Suprapubic skin (tissue), 4 donors: ENCODE results near the gene PHYKPL. TPM values are rescaled to one million over a fixed set of nuclear protein-coding genes. Genes with fewer than 3 reads are reported as not detected.

ENCODE experiments used
- DNase-seq, 2 donors: peaks; one replicate each; pipeline ENCODE4 v3.0.0-alpha.2; 2019; ENCODE audit warnings: low spot score in 2 of 2
- H3K27ac ChIP-seq: fragments of 200-600 bp; sonication (generic); one replicate; pipeline ENCODE4 v1.5.1; 2019
- H3K27me3 ChIP-seq: fragments of 200-600 bp; sonication (generic); one replicate; pipeline ENCODE4 v1.5.1; 2019
- H3K36me3 ChIP-seq: fragments of 200-600 bp; sonication (generic); one replicate; pipeline ENCODE4 v1.5.1; 2019
- H3K4me1 ChIP-seq: fragments of 200-600 bp; sonication (generic); one replicate; pipeline ENCODE4 v1.5.1; 2019
- H3K4me3 ChIP-seq: fragments of 200-600 bp; sonication (generic); one replicate; pipeline ENCODE4 v1.5.1; 2019; ENCODE audit warnings: mild to moderate bottlenecking
- H3K9me3 ChIP-seq: fragments of 200-600 bp; sonication (generic); one replicate; pipeline ENCODE4 v1.5.1; 2019
- EP300 ChIP-seq: sonication (generic); formaldehyde crosslinking; IDR thresholded peaks from one replicate; pipeline ENCODE4 v1.6.1; 2017; ENCODE audit warnings: antibody characterized with exemption
- POLR2A ChIP-seq, 2 donors: fragments of 450-650 bp; IDR thresholded peaks; one replicate each; pipeline ENCODE4 v1.6.1; 2017; ENCODE audit warnings: antibody characterized with exemption in 2 of 2, mild to moderate bottlenecking in 2 of 2, moderate library complexity in 2 of 2
- POLR2AphosphoS5 ChIP-seq, 3 donors: sonication (generic); formaldehyde crosslinking; IDR thresholded peaks; one replicate each; pipeline ENCODE4 v1.6.1; 2017; ENCODE audit warnings: antibody characterized with exemption in 3 of 3
- WGBS: methylation state at CpG from one replicate; pipeline ENCODE4 v1.1.5; 2018; 5-methylcytosine and 5-hydroxymethylcytosine counted together
- total RNA-seq, 4 donors: library from RNA; depleted of rRNA; stranded (reverse); fragments of >200 nt; gene quantifications; one replicate each; pipeline ENCODE4 v1.1.0, GENCODE V29; 2016
- TF ChIP-seq, protein P1 (sequence below), 2 donors: fragments of 200-600 bp in 1 of 2; fragments of 450-650 bp in 1 of 2; sonication (generic) in 1 of 2; IDR thresholded peaks; one replicate each; pipeline ENCODE4 v1.5.1; 2016 to 2019; ENCODE audit warnings: antibody characterized with exemption in 2 of 2, mild to moderate bottlenecking in 1 of 2, moderate library complexity in 1 of 2

The PHYKPL gene
- total RNA-seq, 4 donors from 2014 or later, result 27.1 to 50.5 (median 35.7) TPM

DNA sequence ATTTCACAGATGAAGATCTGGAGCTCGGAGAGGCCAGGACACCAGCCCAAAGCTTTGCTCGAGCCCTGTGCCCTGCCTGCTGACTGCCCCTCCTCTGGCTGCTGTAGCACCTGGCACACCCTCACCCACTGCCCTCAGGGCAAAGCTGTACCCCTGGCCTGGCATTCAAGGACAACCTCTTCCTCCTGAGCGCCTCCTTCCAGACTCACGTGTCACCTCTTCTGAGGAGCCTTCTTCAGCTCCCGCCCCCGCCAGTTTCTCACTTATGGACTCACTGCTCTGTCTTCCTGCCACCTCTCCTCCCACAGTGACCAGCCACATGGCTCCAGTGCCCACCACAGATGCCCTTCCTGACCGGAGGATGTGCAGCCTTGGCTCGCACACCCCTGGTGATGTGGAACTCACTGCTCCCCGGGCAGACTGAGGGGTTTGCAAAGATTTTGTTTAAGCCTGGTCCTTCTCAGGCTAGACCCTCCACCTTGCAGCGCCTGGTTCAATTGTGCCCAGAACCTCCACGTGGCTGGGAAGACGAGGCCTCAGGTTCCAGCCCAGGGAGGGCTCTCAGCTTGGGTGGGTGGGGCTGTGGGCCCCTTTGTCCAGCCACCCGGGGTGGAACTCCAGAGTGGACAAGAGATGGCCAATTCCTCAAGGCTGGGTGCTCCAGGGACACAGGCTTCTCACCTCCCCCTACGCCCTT lies 46.6 kb upstream of the PHYKPL start:
- H3K27me3 ChIP-seq, result peaks cover 27% of the 10 kb centered on the region
- TF ChIP-seq POLR2A (IDR thresholded peaks at IDR 0.05), result no peak
- WGBS, result 82% methylated on average over 9 of the region's 14 CpGs

GRCh38 chr5:178278358-178279023 lies 45.9 kb upstream of the PHYKPL start:
- TF ChIP-seq, protein P1, sequence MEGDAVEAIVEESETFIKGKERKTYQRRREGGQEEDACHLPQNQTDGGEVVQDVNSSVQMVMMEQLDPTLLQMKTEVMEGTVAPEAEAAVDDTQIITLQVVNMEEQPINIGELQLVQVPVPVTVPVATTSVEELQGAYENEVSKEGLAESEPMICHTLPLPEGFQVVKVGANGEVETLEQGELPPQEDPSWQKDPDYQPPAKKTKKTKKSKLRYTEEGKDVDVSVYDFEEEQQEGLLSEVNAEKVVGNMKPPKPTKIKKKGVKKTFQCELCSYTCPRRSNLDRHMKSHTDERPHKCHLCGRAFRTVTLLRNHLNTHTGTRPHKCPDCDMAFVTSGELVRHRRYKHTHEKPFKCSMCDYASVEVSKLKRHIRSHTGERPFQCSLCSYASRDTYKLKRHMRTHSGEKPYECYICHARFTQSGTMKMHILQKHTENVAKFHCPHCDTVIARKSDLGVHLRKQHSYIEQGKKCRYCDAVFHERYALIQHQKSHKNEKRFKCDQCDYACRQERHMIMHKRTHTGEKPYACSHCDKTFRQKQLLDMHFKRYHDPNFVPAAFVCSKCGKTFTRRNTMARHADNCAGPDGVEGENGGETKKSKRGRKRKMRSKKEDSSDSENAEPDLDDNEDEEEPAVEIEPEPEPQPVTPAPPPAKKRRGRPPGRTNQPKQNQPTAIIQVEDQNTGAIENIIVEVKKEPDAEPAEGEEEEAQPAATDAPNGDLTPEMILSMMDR (IDR thresholded peaks at IDR 0.05), result no peak
- TF ChIP-seq POLR2A (IDR thresholded peaks at IDR 0.05), result no peak
- no peak for TF ChIP-seq POLR2AphosphoS5 (IDR thresholded peaks at IDR 0.05)
- no peak for TF ChIP-seq EP300
- Histone ChIP-seq H3K9me3 (no peaks in the 10 kb centered on the region), H3K27me3 (peaks cover 29% of the 10 kb centered on the region), H3K27ac (no peak overlapping the region), H3K4me1 (peaks cover 9% of the 10 kb centered on the region), H3K36me3 (no peaks in the 10 kb centered on the region), H3K4me3 (no peak overlapping the region)
- no peak for DNase-seq
- 86% methylated on average over 16 of the region's 18 CpGs for WGBS

More for the DNA sequence above, 46.6 kb upstream of the PHYKPL start:
- no peak for DNase-seq
- Histone ChIP-seq H3K4me3 (no peak overlapping the region), H3K4me1 (peaks cover 9% of the 10 kb centered on the region), H3K36me3 (no peaks in the 10 kb centered on the region), H3K9me3 (peaks cover 6% of the 10 kb centered on the region), H3K27ac (no peak overlapping the region)

- Histone ChIP-seq H3K9me3 (no peaks in the 10 kb centered on the region), H3K4me1 (peaks cover 9% of the 10 kb centered on the region), H3K27ac (no peak overlapping the region), H3K36me3 (no peaks in the 10 kb centered on the region), H3K4me3 (no peak overlapping the region), H3K27me3 (peaks cover 29% of the 10 kb centered on the region)
- WGBS, result 74% methylated on average over 12 of the region's 12 CpGs
- no peak for DNase-seq
- no peak for TF ChIP-seq EP300
- no peak for TF ChIP-seq POLR2AphosphoS5 (IDR thresholded peaks at IDR 0.05)
- TF ChIP-seq, protein P1 (IDR thresholded peaks at IDR 0.05), result no peak
- TF ChIP-seq POLR2A (IDR thresholded peaks at IDR 0.05), result no peak
Measured at GRCh38 chr5:178277866-178278265, 45.3 kb upstream of the PHYKPL start.

- TF ChIP-seq POLR2AphosphoS5 (IDR thresholded peaks at IDR 0.05) (no peak), EP300 (no peak), POLR2A (IDR thresholded peaks at IDR 0.05) (no peak)
- TF ChIP-seq, protein P1 (IDR thresholded peaks at IDR 0.05), result no peak
- Histone ChIP-seq H3K27me3 (peaks cover 29% of the 10 kb centered on the region), H3K4me1 (peaks cover 9% of the 10 kb centered on the region), H3K27ac (no peak overlapping the region), H3K9me3 (no peaks in the 10 kb centered on the region), H3K4me3 (no peak overlapping the region), H3K36me3 (no peaks in the 10 kb centered on the region)
- DNase-seq, result no peak
- 84% methylated on average over 6 of the region's 9 CpGs for WGBS
Measured at GRCh38 chr5:178277346-178277745, 44.7 kb upstream of the PHYKPL start.

DNA sequence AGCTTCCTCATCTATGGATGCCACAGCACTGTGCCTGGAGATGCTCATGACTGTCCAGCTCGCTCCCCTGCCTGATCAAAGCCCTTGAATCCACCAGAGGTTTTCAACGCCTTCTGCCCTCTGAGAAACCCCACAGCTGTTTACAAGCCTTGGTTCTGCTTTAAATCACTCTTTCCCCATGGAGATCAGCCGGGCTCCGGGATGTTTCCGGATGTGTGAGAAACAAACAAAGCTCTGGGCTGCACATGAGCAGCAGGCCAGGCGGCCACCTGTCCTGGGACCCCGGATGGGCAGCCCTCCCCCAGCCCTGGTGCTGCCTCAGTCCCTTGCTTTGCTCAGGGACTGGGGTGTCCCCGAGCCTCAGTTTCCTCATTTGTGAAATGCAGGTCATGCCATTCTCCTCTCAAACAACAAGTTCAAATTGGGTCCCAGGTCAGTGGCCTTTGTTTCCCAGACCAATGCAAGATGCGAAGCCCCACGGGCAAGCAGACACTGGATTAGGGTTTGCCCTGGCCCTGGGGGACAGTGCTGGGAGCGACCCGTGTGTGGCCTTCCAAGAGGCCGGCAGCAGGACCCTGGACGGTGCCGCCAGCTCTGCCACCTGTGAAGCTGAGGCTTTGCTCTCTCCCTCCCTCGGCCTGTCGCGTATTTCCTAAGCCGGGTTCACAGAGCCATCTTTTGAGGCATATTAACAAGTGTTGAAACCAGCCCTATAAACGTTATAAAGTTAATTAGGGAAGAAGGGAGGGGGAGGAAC lies 42.4 kb upstream of the PHYKPL start:
- no peak for DNase-seq

More for the DNA sequence above, 42.4 kb upstream of the PHYKPL start:
- no peaks in the 10 kb centered on the region for H3K36me3 ChIP-seq
- H3K27me3 ChIP-seq, result peaks cover 29% of the 10 kb centered on the region
- TF ChIP-seq, protein P1 (IDR thresholded peaks at IDR 0.05), result no peak
- TF ChIP-seq POLR2A (IDR thresholded peaks at IDR 0.05), result no peak
- no peak for TF ChIP-seq EP300
- no peak for TF ChIP-seq POLR2AphosphoS5 (IDR thresholded peaks at IDR 0.05)
- H3K9me3 ChIP-seq, result no peaks in the 10 kb centered on the region
- peaks cover 3% of the 10 kb centered on the region for H3K4me1 ChIP-seq
- no peak overlapping the region for H3K27ac ChIP-seq
- 92% methylated on average over 18 of the region's 20 CpGs for WGBS
- H3K4me3 ChIP-seq, result no peak overlapping the region
